ENCODE measurements around the gene BLVRB. TPM values are rescaled to one million over a fixed set of nuclear protein-coding genes. Genes with fewer than 3 reads are reported as not detected.

BLVRB gene
- total and polyA plus RNA-seq, 9 of the 15 experiments (the other 6 are each of a cell fraction or from before 2014, with no cell fraction given) = 81.1 to 749 (median 331) TPM

DNA sequence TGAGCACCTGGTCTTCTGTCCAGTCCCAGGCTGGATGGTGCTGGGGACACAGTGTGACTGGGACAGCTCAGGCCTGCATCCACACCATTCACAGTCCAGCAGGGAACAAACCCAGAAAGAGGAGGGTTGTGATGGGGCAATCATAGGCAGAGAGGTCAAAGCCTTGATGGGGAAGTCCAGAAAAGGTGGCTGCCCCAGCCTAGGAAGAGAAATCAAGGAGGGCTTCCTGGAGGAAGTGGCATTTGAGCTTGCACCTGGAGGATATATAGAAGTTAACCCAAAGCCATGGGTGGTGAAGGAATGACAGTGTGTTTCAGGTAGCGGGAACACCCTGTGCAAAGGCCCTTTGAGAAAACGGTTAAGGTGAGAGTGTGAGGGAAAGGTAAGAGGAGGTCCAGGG is 49.8 kb downstream of the BLVRB start:
- Histone ChIP-seq H3K9ac (ENCODE audit: insufficient read depth in 1 of 2, low read depth in 2 of 2, low read length in 2 of 2) (peak overlapping the region in 1 of 2 experiments; percentile 40; a peak in 2 of 4 replicates), H3K9me1 (ENCODE audit: control insufficient read depth, insufficient read depth, low read length) (no peaks in the 10 kb centered on the region), H3K9me3 (replicated peaks; ENCODE audit: control insufficient read depth, insufficient read depth, low read depth, low read length) (no peaks in the 10 kb centered on the region), H3K4me2 (ENCODE audit: insufficient read depth, low read length) (peak overlapping the region; percentile 4; the same call in 1 of the 2 replicates), H3K27ac (ENCODE audit: extremely low read depth, low read depth, low read length) (peak overlapping the region; percentile 88), H3K27me3 (ENCODE audit: control insufficient read depth in 2 of 2, insufficient read depth in 2 of 2, low read length in 2 of 2) (no peaks in the 10 kb centered on the region), H3K4me3 (no peak overlapping the region), H4K20me1 (replicated peaks; ENCODE audit: control insufficient read depth, insufficient read depth, low read length) (no peaks in the 10 kb centered on the region), H3K36me3 (ENCODE audit: control insufficient read depth, insufficient read depth, low read length) (no peaks in the 10 kb centered on the region), H3K79me2 (ENCODE audit: control insufficient read depth, insufficient read depth, low read length) (no peaks in the 10 kb centered on the region), H3K4me1 (replicated peaks in 1 of 2; ENCODE audit: control insufficient read depth in 2 of 2, insufficient read depth in 2 of 2, low read length in 2 of 2) (peaks cover 26 to 56% of the 10 kb centered on the region in 2 experiments), H2AFZ (ENCODE audit: low read depth, low read length) (peak overlapping the region; percentile 58; the same call in 1 of the 2 replicates)
- ATAC-seq (no peak), FAIRE-seq (no peak), DNase-seq (ENCODE audit: extremely low read depth in 1 of 4, low spot score in 3 of 4) (no peak)
- in situ Hi-C loops (cut with MboI) = no loop called here
- ChIA-PET POLR2A (interaction anchor here (0.6 to 2.7 kb wide), 5 partner anchors 12 to 301 kb away, joined by 3 to 17 read pairs (median 4); partner anchors contain the start of gene ITPKC), CTCF (ENCODE audit: low intra/inter-chr PET ratio) (no interaction called here)
- intact Hi-C loops (cut with micrococcal nuclease) = no loop called here
- no TSS peak for BruUV-seq (replicated peaks)
- WGBS (ENCODE audit: insufficient coverage, low coverage, missing lambda C conversion rate) = 69% methylated on average over 2 of the region's 2 CpGs
- TF ChIP-seq PML (IDR thresholded peaks at IDR 0.05; ENCODE audit: low read length) (no peak), ZNF830 (CRISPR knock-in tag; IDR thresholded peaks at IDR 0.05) (no peak), TOE1 (IDR thresholded peaks at IDR 0.05; ENCODE audit: borderline replicate concordance) (no peak), TOE1 (CRISPR knock-in tag; IDR thresholded peaks at IDR 0.05; ENCODE audit: borderline replicate concordance, low read depth) (0 out of 2 replicates have a peak, but pooled peaks have one; percentile 29), RBM22 (IDR thresholded peaks at IDR 0.05; ENCODE audit: low read depth, low read length, poor library complexity, severe bottlenecking) (no peak), CHD4 (IDR thresholded peaks at IDR 0.05; ENCODE audit: insufficient read depth, insufficient replicate concordance, low read depth, low read length, poor library complexity, severe bottlenecking) (peak; percentile 89), ZFP36 (IDR thresholded peaks at IDR 0.05; ENCODE audit: low read depth, low read length, partially characterized antibody) (peak; percentile 100), ESRRA (IDR thresholded peaks at IDR 0.05; ENCODE audit: borderline replicate concordance, low read depth) (0 out of 2 replicates have a peak, but pooled peaks have one; percentile 35), ZNF436 (CRISPR knock-in tag; IDR thresholded peaks at IDR 0.05) (peak; percentile 99), ZNF133 (CRISPR knock-in tag; IDR thresholded peaks at IDR 0.05) (no peak), ZNF316 (IDR thresholded peaks at IDR 0.05) (no peak), HDAC2 (IDR thresholded peaks at IDR 0.05) (peak; percentile 94), ZNF699 (CRISPR knock-in tag; IDR thresholded peaks at IDR 0.05; ENCODE audit: insufficient replicate concordance) (no peak), CBX3 (IDR thresholded peaks at IDR 0.05; ENCODE audit: borderline replicate concordance in 1 of 2, low read length in 2 of 2) (peak in 1 of 2 experiments; percentile 38; a peak in 1 of 3 replicates), NCOA1 (IDR thresholded peaks at IDR 0.05; ENCODE audit: low read depth) (no peak), PRMT5 (CRISPR knock-in tag; IDR thresholded peaks at IDR 0.05) (no peak), PHF20 (IDR thresholded peaks at IDR 0.05; ENCODE audit: partially characterized antibody) (peak; percentile 76), ZFX (CRISPR knock-in tag; IDR thresholded peaks at IDR 0.05) (no peak), MYBL2 (IDR thresholded peaks at IDR 0.05; ENCODE audit: low read depth) (no peak), MYBL2 (CRISPR knock-in tag; IDR thresholded peaks at IDR 0.05; ENCODE audit: borderline replicate concordance) (no peak), SMARCA5 (IDR thresholded peaks at IDR 0.05) (peak; percentile 99), BCOR (IDR thresholded peaks at IDR 0.05) (peak; percentile 100)
- TF ChIP-seq, protein P1, sequence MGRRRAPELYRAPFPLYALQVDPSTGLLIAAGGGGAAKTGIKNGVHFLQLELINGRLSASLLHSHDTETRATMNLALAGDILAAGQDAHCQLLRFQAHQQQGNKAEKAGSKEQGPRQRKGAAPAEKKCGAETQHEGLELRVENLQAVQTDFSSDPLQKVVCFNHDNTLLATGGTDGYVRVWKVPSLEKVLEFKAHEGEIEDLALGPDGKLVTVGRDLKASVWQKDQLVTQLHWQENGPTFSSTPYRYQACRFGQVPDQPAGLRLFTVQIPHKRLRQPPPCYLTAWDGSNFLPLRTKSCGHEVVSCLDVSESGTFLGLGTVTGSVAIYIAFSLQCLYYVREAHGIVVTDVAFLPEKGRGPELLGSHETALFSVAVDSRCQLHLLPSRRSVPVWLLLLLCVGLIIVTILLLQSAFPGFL (CRISPR knock-in tag; IDR thresholded peaks at IDR 0.05) = no peak
- TF ChIP-seq, protein P2, sequence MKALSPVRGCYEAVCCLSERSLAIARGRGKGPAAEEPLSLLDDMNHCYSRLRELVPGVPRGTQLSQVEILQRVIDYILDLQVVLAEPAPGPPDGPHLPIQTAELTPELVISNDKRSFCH (CRISPR knock-in tag; IDR thresholded peaks at IDR 0.05) = no peak
- TF ChIP-seq, protein P2 (tag; IDR thresholded peaks at IDR 0.05) = peak; percentile 27; the same call in 1 of the 2 replicates

Measured in K562 (cell line).